Glutamatergic neuron (in vitro differentiated cells): ENCODE data around the gene RNF126. TPM values are rescaled to one million over a fixed set of nuclear protein-coding genes. Genes with fewer than 3 reads are reported as not detected.

ENCODE experiments used
- DNase-seq: peaks from one replicate; pipeline ENCODE4 v3.0.0; 2022
- H3K27ac Mint-ChIP-seq: one replicate; pipeline ENCODE4 v1.8.0; 2020; ENCODE audit warnings: mild to moderate bottlenecking, mixed read lengths, inconsistent platforms; ENCODE audit not compliant: unreplicated experiment
- H3K27me3 Mint-ChIP-seq: one replicate; pipeline ENCODE4 v1.8.0; 2020; ENCODE audit warnings: mild to moderate bottlenecking, moderate library complexity, mixed read lengths, inconsistent platforms; ENCODE audit not compliant: unreplicated experiment
- H3K36me3 Mint-ChIP-seq: one replicate; pipeline ENCODE4 v1.8.0; 2020; ENCODE audit warnings: mild to moderate bottlenecking, mixed read lengths, inconsistent platforms; ENCODE audit not compliant: unreplicated experiment
- H3K4me1 Mint-ChIP-seq: one replicate; pipeline ENCODE4 v1.8.0; 2020; ENCODE audit warnings: mild to moderate bottlenecking, low read depth, mixed read lengths, inconsistent platforms; ENCODE audit not compliant: unreplicated experiment
- H3K4me3 Mint-ChIP-seq: one replicate; pipeline ENCODE4 v1.8.0; 2020; ENCODE audit warnings: mild to moderate bottlenecking, mixed read lengths, inconsistent platforms; ENCODE audit not compliant: unreplicated experiment
- H3K9me3 Mint-ChIP-seq: one replicate; pipeline ENCODE4 v1.8.0; 2020; ENCODE audit warnings: mild to moderate bottlenecking, moderate library complexity, mixed read lengths, inconsistent platforms; ENCODE audit not compliant: unreplicated experiment
- CTCF ChIP-seq: fragments of 200-600 bp; sonication (generic); IDR thresholded peaks from one replicate; pipeline ENCODE4 v1.5.0; 2021; ENCODE audit not compliant: partially characterized antibody, unreplicated experiment
- total RNA-seq: library from RNA; stranded (reverse); fragmentation: NEBNext Ultra II Directional; extraction: Animal tissue kit (Norgen Biotek cat#: 25700); gene quantifications from one replicate; pipeline ENCODE4 v1.2.1, GENCODE V29; 2021; ENCODE audit not compliant: unreplicated experiment

Gene RNF126
- total RNA-seq, 1 donor from 2014 or later = 51.7 TPM

DNA sequence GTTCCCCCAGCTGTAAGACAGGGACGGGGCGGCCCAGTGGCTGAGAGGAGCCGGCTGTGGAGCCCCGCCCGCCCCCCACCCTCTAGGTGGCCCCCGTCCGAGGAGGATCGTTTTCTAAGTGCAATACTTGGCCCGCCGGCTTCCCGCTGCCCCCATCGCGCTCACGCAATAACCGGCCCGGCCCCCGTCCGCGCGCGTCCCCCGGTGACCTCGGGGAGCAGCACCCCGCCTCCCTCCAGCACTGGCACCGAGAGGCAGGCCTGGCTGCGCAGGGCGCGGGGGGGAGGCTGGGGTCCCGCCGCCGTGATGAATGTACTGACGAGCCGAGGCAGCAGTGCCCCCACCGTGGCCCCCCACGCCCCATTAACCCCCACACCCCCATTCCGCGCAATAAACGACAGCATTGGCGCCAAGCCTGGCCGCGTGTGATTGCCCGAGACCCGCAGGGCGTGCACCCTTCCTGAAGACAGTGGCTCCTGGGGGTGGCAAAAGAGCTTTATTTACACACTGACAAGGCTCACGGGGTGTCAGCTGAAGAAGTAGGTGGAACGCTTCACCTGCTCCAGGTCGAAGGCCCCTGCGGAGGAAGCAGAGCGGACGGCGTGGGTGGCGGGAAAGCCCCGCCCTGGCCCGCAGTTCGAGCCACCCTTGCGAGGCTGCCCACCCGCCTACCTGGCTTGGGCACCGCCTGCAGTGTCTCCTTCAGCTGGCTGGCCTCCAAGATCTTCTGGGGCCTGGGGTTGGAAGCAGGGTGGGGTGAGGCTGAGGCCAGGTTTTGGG is 46.1 kb downstream of the RNF126 start:
- no peak overlapping the region for H3K27ac Mint-ChIP-seq
- H3K4me1 Mint-ChIP-seq = peaks cover 2% of the 10 kb centered on the region
- TF ChIP-seq CTCF = no peak
- no peak overlapping the region for H3K4me3 Mint-ChIP-seq
- H3K9me3 Mint-ChIP-seq = peaks cover 9% of the 10 kb centered on the region
- H3K36me3 Mint-ChIP-seq = no peaks in the 10 kb centered on the region
- DNase-seq = no peak
- H3K27me3 Mint-ChIP-seq = peaks cover 6% of the 10 kb centered on the region

DNA sequence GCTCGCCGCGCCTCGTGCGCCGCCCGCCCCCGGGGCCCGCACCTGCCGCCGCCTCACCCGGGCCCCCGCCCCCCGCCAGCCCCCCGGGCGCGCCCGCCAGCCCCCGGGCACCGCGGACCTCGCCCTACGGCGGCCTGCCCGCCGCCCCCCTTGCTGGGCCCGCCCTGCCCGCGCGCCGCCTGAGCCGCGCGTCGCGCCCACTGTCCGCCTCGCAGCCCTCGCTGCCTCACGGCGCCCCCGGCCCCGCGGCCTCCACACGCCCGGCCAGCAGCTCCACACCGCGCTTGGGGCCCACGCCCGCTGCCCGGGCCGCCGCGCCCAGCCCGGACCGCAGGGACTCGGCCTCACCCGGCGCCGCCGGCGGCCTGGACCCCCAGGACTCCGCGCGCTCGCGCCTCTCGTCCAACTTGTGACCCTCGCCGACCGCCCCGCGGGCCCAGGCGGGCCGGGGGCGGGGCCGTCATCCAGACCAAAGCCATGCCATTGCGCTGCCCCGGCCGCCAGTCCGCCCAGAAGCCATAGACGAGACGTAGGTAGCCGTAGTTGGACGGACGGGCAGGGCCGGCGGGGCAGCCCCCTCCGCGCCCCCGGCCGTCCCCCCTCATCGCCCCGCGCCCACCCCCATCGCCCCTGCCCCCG is 46.8 kb downstream of the RNF126 start:
- Mint-ChIP-seq H3K27ac (no peak overlapping the region), H3K9me3 (peaks cover 9% of the 10 kb centered on the region), H3K27me3 (peaks cover 6% of the 10 kb centered on the region), H3K4me3 (no peak overlapping the region), H3K36me3 (no peaks in the 10 kb centered on the region), H3K4me1 (peaks cover 5% of the 10 kb centered on the region)
- no peak for DNase-seq
- TF ChIP-seq CTCF = no peak

- Mint-ChIP-seq H3K27me3 (peaks cover 9% of the 10 kb centered on the region), H3K9me3 (peaks cover 11% of the 10 kb centered on the region), H3K4me3 (peak overlapping the region; percentile 70), H3K27ac (peak overlapping the region; percentile 12), H3K4me1 (peaks cover 8% of the 10 kb centered on the region), H3K36me3 (no peaks in the 10 kb centered on the region)
- DNase-seq = no peak
- no peak for TF ChIP-seq CTCF
These were observed 47.4 kb downstream of the RNF126 start for GRCh38 chr19:615619-616018.

DNA sequence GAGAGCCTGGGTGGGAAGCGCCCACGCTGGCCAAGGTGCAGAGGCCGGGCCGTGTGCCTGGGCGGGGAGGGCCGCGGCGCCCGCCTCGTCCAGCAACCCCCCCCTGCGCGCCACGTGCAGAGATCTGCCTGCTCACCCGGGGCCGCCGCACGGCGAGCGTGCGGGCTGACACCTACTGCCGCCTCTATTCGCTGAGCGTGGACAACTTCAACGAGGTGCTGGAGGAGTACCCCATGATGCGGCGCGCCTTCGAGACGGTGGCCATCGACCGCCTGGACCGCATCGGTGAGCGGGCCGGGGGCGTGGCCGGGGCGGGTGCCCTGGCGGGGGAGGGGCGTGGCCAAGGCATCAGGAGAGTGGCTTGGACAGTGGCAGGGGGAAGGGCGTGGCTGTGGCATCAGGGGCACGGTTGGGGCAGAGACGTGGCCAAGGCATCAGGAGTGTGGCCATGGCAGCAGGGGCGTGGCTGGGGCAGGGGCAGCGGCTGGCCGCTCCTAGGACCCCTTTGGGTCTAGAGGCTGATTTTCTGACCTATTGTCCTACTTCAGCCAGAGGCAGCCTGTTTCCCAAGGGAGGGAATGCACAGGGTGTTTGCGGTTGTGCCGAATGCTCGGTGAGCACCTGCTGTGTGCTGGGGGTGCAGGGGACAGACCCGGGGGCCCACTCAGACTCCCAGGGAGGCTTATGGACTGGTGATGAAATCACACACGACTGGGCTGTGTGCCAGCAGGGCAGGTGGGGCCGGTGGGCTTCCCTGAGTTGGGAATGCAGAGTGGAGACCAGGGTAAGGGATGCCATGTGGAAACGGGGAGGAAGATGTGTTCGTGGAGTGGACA is 49.1 kb downstream of the RNF126 start:
- no peak overlapping the region for H3K4me3 Mint-ChIP-seq
- no peak for TF ChIP-seq CTCF
- DNase-seq = no peak
- H3K27ac Mint-ChIP-seq = no peak overlapping the region
- H3K27me3 Mint-ChIP-seq = peaks cover 7% of the 10 kb centered on the region
- peaks cover 11% of the 10 kb centered on the region for H3K9me3 Mint-ChIP-seq
- peaks cover 9% of the 10 kb centered on the region for H3K4me1 Mint-ChIP-seq
- H3K36me3 Mint-ChIP-seq = no peaks in the 10 kb centered on the region
